ENCODE data around the gene CR1L. TPM values are rescaled to one million over a fixed set of nuclear protein-coding genes. Genes with fewer than 3 reads are reported as not detected.

CR1L gene
- total and polyA plus RNA-seq, 9 of the 15 experiments (the other 6 are each of a cell fraction or from before 2014, with no cell fraction given), result 10.1 to 74.8 (median 34.3) TPM

GRCh38 chr1:207670997-207671396 is 26.1 kb downstream of the CR1L start (continued):
- TF ChIP-seq UBTF (IDR thresholded peaks at IDR 0.05; ENCODE audit: borderline replicate concordance in 1 of 2, low read depth in 2 of 2, low read length in 2 of 2) (no peak), BMI1 (IDR thresholded peaks at IDR 0.05; ENCODE audit: low read length) (no peak), MCM3 (IDR thresholded peaks at IDR 0.05) (no peak), RERE (CRISPR knock-in tag; IDR thresholded peaks at IDR 0.05; ENCODE audit: borderline replicate concordance) (no peak), MCM7 (IDR thresholded peaks at IDR 0.05) (no peak), ZNF217 (CRISPR knock-in tag; IDR thresholded peaks at IDR 0.05) (no peak), KAT2B (IDR thresholded peaks at IDR 0.05; ENCODE audit: low read depth, low read length) (no peak), ZNF830 (CRISPR knock-in tag; IDR thresholded peaks at IDR 0.05) (no peak), GTF2E2 (tag; IDR thresholded peaks at IDR 0.05) (no peak), SETDB1 (IDR thresholded peaks at IDR 0.05; ENCODE audit: low read length) (no peak), MAX (CRISPR knock-in tag; IDR thresholded peaks at IDR 0.05) (no peak), IRF9 (tag; IDR thresholded peaks at IDR 0.05) (no peak), ZNF146 (CRISPR knock-in tag; IDR thresholded peaks at IDR 0.05; ENCODE audit: unreplicated experiment) (no peak), CBX3 (IDR thresholded peaks at IDR 0.05; ENCODE audit: borderline replicate concordance in 1 of 2, low read length in 2 of 2) (no peak), HOMEZ (CRISPR knock-in tag; IDR thresholded peaks at IDR 0.05) (no peak)

Measured in K562 (cell line).